AG08396 (cell line): ENCODE measurements around the gene GADD45B.
A peak's percentile ranks its signal among the peaks of the same experiment; 100 is the strongest.
"Not testable (repeated sequence)": the region's sequence is repeated elsewhere in the genome, so short reads cannot be mapped to it uniquely, and the experiment has no call there.

Experiments used
- DNase-seq: peaks from one replicate; pipeline ENCODE4 v3.0.0; 2012; ENCODE audit warnings: low spot score, mixed read lengths

Gene GADD45B

GRCh38 chr19:2469102-2469914 is 6.6 kb upstream of the GADD45B start:
- peak; percentile 26 for DNase-seq

GRCh38 chr19:2469915-2470200 is 6.1 kb upstream of the GADD45B start:
- not testable (repeated sequence) for DNase-seq

- DNase-seq, result peak; percentile 89
These were observed 1.5 kb upstream of the GADD45B start for GRCh38 chr19:2474232-2475017.

- DNase-seq, result peak; percentile 70
These were observed 767 bp upstream of the GADD45B start for GRCh38 chr19:2475018-2475701.

- peak; percentile 66 for DNase-seq
These were observed 669 bp downstream of the GADD45B start for GRCh38 chr19:2476451-2477140.

- DNase-seq, result peak; percentile 52
These were observed 1.3 kb downstream of the GADD45B start for GRCh38 chr19:2477141-2477710.

- peak; percentile 49 for DNase-seq
These were observed 1.8 kb downstream of the GADD45B start for GRCh38 chr19:2477732-2478191.

GRCh38 chr19:2478278-2478755 is 2.4 kb downstream of the GADD45B start:
- peak; percentile 53 for DNase-seq

GRCh38 chr19:2478756-2479555 is 3.0 kb downstream of the GADD45B start:
- peak; percentile 76 for DNase-seq

- no peak for DNase-seq
These were observed 3.7 kb downstream of the GADD45B start for GRCh38 chr19:2479556-2480194.

GRCh38 chr19:2481466-2481865 is 5.5 kb downstream of the GADD45B start:
- DNase-seq, result no peak

GRCh38 chr19:2482354-2483038 is 6.6 kb downstream of the GADD45B start:
- no peak for DNase-seq

GRCh38 chr19:2483084-2483483 is 7.2 kb downstream of the GADD45B start:
- DNase-seq, result no peak

- DNase-seq, result no peak
These were observed 7.7 kb downstream of the GADD45B start for GRCh38 chr19:2483484-2484151.

- DNase-seq, result no peak
These were observed 8.4 kb downstream of the GADD45B start for GRCh38 chr19:2484178-2484937.

- DNase-seq, result no peak
These were observed 9.5 kb downstream of the GADD45B start for GRCh38 chr19:2485428-2485827.

GRCh38 chr19:2487090-2487489 is 11.2 kb downstream of the GADD45B start:
- no peak for DNase-seq

GRCh38 chr19:2487842-2488241 is 11.9 kb downstream of the GADD45B start:
- peak; percentile 2 for DNase-seq
